Peyer's patch (tissue), 4 donors: ENCODE measurements around the gene ZNF324B. TPM values are rescaled to one million over a fixed set of nuclear protein-coding genes. Genes with fewer than 3 reads are reported as not detected.

Source experiments
- DNase-seq, 3 donors: peaks; one replicate each; pipeline ENCODE4 v3.0.0-alpha.2; 2017 to 2019
- H3K27ac ChIP-seq, 4 donors: fragments of 200-600 bp; sonication (generic); one replicate each; pipeline ENCODE4 v1.5.1; 2016 to 2019
- H3K27me3 ChIP-seq, 2 donors: fragments of 200-600 bp; sonication (generic); one replicate each; pipeline ENCODE4 v1.5.1; 2019
- H3K36me3 ChIP-seq, 3 donors: fragments of 200-600 bp; sonication (generic); one replicate each; pipeline ENCODE4 v1.5.1; 2016 to 2019
- H3K4me1 ChIP-seq, 4 donors: fragments of 200-600 bp; sonication (generic); one replicate each; pipeline ENCODE4 v1.5.1; 2016 to 2019
- H3K4me3 ChIP-seq, 4 donors: fragments of 200-600 bp; sonication (generic); 1 replicate in 3 of 4; 2 replicates in 1 of 4; pipeline ENCODE4 v1.5.1; 2016 to 2019; ENCODE audit warnings: mild to moderate bottlenecking in 1 of 4
- H3K9me3 ChIP-seq, 4 donors: fragments of 200-600 bp; sonication (generic); one replicate each; pipeline ENCODE4 v1.5.1; 2016 to 2019; ENCODE audit warnings: mild to moderate bottlenecking in 1 of 4
- POLR2A ChIP-seq, 2 donors: fragments of 450-650 bp; IDR thresholded peaks; one replicate each; pipeline ENCODE4 v1.5.1; 2017; ENCODE audit warnings: antibody characterized with exemption in 2 of 2, mild to moderate bottlenecking in 2 of 2, moderate library complexity in 2 of 2
- total RNA-seq, 4 donors: library from RNA; depleted of rRNA; stranded (reverse); fragments of >200 nt; gene quantifications; one replicate each; pipeline ENCODE4 v1.1.0, GENCODE V29; 2016
- TF ChIP-seq, protein P1 (sequence below), 6 experiments: fragments of 450-650 bp in 4 of 6; fragments of 200-600 bp in 2 of 6; sonication (generic) in 1 of 6; IDR thresholded peaks; one replicate each; pipeline ENCODE4 v1.5.1; 2017 to 2019; ENCODE audit warnings: antibody characterized with exemption in 6 of 6, mild to moderate bottlenecking in 3 of 6, moderate library complexity in 1 of 6

The ZNF324B gene
- total RNA-seq, 4 donors from 2014 or later = 7.0 to 13.1 (median 10.5) TPM

GRCh38 chr19:58450856-58451357 lies 515 bp upstream of the ZNF324B start:
- TF ChIP-seq, protein P1, sequence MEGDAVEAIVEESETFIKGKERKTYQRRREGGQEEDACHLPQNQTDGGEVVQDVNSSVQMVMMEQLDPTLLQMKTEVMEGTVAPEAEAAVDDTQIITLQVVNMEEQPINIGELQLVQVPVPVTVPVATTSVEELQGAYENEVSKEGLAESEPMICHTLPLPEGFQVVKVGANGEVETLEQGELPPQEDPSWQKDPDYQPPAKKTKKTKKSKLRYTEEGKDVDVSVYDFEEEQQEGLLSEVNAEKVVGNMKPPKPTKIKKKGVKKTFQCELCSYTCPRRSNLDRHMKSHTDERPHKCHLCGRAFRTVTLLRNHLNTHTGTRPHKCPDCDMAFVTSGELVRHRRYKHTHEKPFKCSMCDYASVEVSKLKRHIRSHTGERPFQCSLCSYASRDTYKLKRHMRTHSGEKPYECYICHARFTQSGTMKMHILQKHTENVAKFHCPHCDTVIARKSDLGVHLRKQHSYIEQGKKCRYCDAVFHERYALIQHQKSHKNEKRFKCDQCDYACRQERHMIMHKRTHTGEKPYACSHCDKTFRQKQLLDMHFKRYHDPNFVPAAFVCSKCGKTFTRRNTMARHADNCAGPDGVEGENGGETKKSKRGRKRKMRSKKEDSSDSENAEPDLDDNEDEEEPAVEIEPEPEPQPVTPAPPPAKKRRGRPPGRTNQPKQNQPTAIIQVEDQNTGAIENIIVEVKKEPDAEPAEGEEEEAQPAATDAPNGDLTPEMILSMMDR (IDR thresholded peaks at IDR 0.05) = no peak
- no peak for DNase-seq
- Histone ChIP-seq H3K27ac (peak overlapping the region in 1 of 4 donors; percentile 77), H3K27me3 (no peaks in the 10 kb centered on the region), H3K36me3 (no peaks in the 10 kb centered on the region), H3K9me3 (peaks cover 0 to 9% (median 0%) of the 10 kb centered on the region in 4 donors), H3K4me3 (peak overlapping the region; percentile 79 to 93 (median 88)), H3K4me1 (peaks cover 0 to 8% (median 0%) of the 10 kb centered on the region in 4 donors)

DNA sequence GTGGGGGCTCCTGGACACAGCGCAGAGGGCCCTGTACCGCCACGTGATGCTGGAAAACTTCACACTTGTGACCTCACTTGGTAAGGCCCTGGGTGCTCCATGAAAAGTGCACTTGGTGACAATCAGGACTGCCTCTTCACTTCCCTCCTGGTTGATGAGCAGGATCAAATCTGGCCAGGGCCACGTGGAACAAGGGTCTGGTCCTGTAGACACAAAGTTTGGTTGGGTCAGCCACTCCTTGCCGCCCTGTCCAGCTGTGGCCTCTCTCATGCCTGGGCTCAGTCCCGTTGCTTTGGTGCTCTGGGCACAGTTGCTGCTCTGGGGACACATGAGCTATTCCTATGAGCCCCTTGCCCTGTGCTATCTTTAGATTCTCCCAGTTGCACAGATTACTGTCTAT lies 2.3 kb downstream of the ZNF324B start:
- Histone ChIP-seq H3K9me3 (peaks cover 0 to 6% (median 0%) of the 10 kb centered on the region in 4 donors), H3K4me1 (peaks cover 0 to 8% (median 0%) of the 10 kb centered on the region in 4 donors), H3K27me3 (no peaks in the 10 kb centered on the region), H3K4me3 (no peak overlapping the region), H3K36me3 (peaks cover 0 to 18% (median 0%) of the 10 kb centered on the region in 3 donors), H3K27ac (no peak overlapping the region)
- no peak for DNase-seq
- TF ChIP-seq, protein P1 (IDR thresholded peaks at IDR 0.05) = no peak
- TF ChIP-seq POLR2A (IDR thresholded peaks at IDR 0.05) = no peak

- Histone ChIP-seq H3K4me1 (peaks cover 0 to 8% (median 0%) of the 10 kb centered on the region in 4 donors), H3K9me3 (no peaks in the 10 kb centered on the region), H3K27me3 (no peaks in the 10 kb centered on the region), H3K4me3 (no peak overlapping the region), H3K36me3 (peaks cover 0 to 18% (median 0%) of the 10 kb centered on the region in 3 donors), H3K27ac (no peak overlapping the region)
- no peak for TF ChIP-seq POLR2A (IDR thresholded peaks at IDR 0.05)
- TF ChIP-seq, protein P1 (IDR thresholded peaks at IDR 0.05) = no peak
- no peak for DNase-seq
Measured at GRCh38 chr19:58455306-58455705, 3.9 kb downstream of the ZNF324B start.

GRCh38 chr19:58456111-58456510 lies 4.7 kb downstream of the ZNF324B start:
- Histone ChIP-seq H3K36me3 (peaks cover 0 to 18% (median 0%) of the 10 kb centered on the region in 3 donors), H3K27me3 (no peaks in the 10 kb centered on the region), H3K4me3 (no peak overlapping the region), H3K9me3 (no peaks in the 10 kb centered on the region), H3K4me1 (peaks cover 0 to 1% (median 0%) of the 10 kb centered on the region in 4 donors), H3K27ac (no peak overlapping the region)
- DNase-seq = no peak
- no peak for TF ChIP-seq POLR2A (IDR thresholded peaks at IDR 0.05)
- TF ChIP-seq, protein P1 (IDR thresholded peaks at IDR 0.05) = no peak

DNA sequence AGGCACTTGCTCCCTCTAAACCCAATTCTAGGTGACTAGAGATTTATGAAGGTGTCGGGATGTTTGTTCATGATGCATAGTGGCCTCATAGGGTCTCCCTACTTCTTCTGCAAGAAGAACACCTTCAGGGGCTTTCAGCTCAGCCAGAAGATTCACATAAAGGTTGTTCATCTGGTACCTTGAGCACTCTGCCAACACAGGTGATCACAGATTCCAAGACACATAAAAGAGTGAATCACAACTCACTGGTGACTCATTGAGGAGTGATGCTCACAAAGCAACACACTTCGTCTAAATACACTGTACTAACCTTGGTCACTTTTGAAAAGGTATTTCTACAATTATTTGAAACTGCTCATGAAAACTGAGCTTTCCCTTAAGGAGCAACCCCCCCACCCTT lies 8.6 kb downstream of the ZNF324B start:
- H3K4me3 ChIP-seq = no peak overlapping the region
- no peak for DNase-seq
- H3K36me3 ChIP-seq = peaks cover 0 to 18% (median 0%) of the 10 kb centered on the region in 3 donors
- H3K27me3 ChIP-seq = no peaks in the 10 kb centered on the region
- no peak overlapping the region for H3K27ac ChIP-seq
- TF ChIP-seq POLR2A (IDR thresholded peaks at IDR 0.05) = no peak
- TF ChIP-seq, protein P1 (IDR thresholded peaks at IDR 0.05) = no peak
- no peaks in the 10 kb centered on the region for H3K4me1 ChIP-seq
- H3K9me3 ChIP-seq = no peaks in the 10 kb centered on the region
